Activated effector memory CD4-positive, alpha-beta T cell treated with anti-CD3 and anti-CD28 coated beads, Interleukin-2, amount 50 U/mL, for 16 hours (primary cell): ENCODE measurements around the gene DNAJC17.

ENCODE experiments used
- DNase-seq: peaks from one replicate; pipeline ENCODE4 v3.0.0-alpha.2; 2020

DNAJC17 gene

GRCh38 chr15:40789119-40789518 is 18.2 kb downstream of the DNAJC17 start:
- DNase-seq, result no peak

GRCh38 chr15:40787991-40788390 is 19.3 kb downstream of the DNAJC17 start:
- DNase-seq, result no peak

GRCh38 chr15:40787344-40787841 is 19.9 kb downstream of the DNAJC17 start:
- DNase-seq, result peak; percentile 84

- DNase-seq, result no peak
These were observed 21.5 kb downstream of the DNAJC17 start for GRCh38 chr15:40785814-40786213.

GRCh38 chr15:40785164-40785563 is 22.1 kb downstream of the DNAJC17 start:
- no peak for DNase-seq

- DNase-seq, result peak; percentile 93
These were observed 24.6 kb downstream of the DNAJC17 start for GRCh38 chr15:40782609-40783227.

GRCh38 chr15:40776537-40777141 is 30.6 kb downstream of the DNAJC17 start:
- no peak for DNase-seq

- DNase-seq, result no peak
These were observed 31.3 kb downstream of the DNAJC17 start for GRCh38 chr15:40775740-40776536.

GRCh38 chr15:40775007-40775406 is 32.3 kb downstream of the DNAJC17 start:
- DNase-seq, result no peak

GRCh38 chr15:40773902-40774301 is 33.4 kb downstream of the DNAJC17 start:
- DNase-seq, result no peak

GRCh38 chr15:40773496-40773895 is 33.8 kb downstream of the DNAJC17 start:
- no peak for DNase-seq

- DNase-seq, result no peak
These were observed 35.3 kb downstream of the DNAJC17 start for GRCh38 chr15:40772014-40772413.

- no peak for DNase-seq
These were observed 36.0 kb downstream of the DNAJC17 start for GRCh38 chr15:40771242-40771641.

GRCh38 chr15:40770147-40770721 is 37.0 kb downstream of the DNAJC17 start:
- no peak for DNase-seq

GRCh38 chr15:40769274-40770146 is 37.8 kb downstream of the DNAJC17 start, which contains the start of gene C15orf62:
Gene C15orf62, plus strand, starts transcription at chr15:40769980. Its CDS starts 516 bp downstream, at chr15:40770496.
- DNase-seq, result peak; percentile 75

GRCh38 chr15:40768521-40769273 is 38.6 kb downstream of the DNAJC17 start:
- DNase-seq, result no peak

GRCh38 chr15:40767838-40768500 is 39.3 kb downstream of the DNAJC17 start:
- DNase-seq, result no peak

- DNase-seq, result no peak
These were observed 40.1 kb downstream of the DNAJC17 start for GRCh38 chr15:40766906-40767837.

GRCh38 chr15:40766194-40766815 is 41.0 kb downstream of the DNAJC17 start:
- no peak for DNase-seq
